Measurements from ENCODE around the gene PADI6. TPM values are rescaled to one million over a fixed set of nuclear protein-coding genes. Genes with fewer than 3 reads are reported as not detected.

Gene PADI6
- total and polyA plus RNA-seq, 9 of the 15 experiments (the other 6 are each of a cell fraction or from before 2014, with no cell fraction given): not detected

GRCh38 chr1:17440074-17440826 lies 68.3 kb downstream of the PADI6 start (continued):
- TF ChIP-seq AFF1 (IDR thresholded peaks at IDR 0.05; ENCODE audit: low read depth in 1 of 2, partially characterized antibody in 2 of 2): no peak
- TF ChIP-seq KDM4B (IDR thresholded peaks at IDR 0.05; ENCODE audit: borderline replicate concordance in 2 of 2, low read depth in 1 of 2): no peak
- TF ChIP-seq ARNT (IDR thresholded peaks at IDR 0.05): 0 out of 4 replicates have a peak, but pooled peaks of 1 of the 2 experiments have one; percentile 19
- no peak for TF ChIP-seq EP300 (IDR thresholded peaks at IDR 0.05; ENCODE audit: low read length)
- no peak for TF ChIP-seq ZC3H11A (IDR thresholded peaks at IDR 0.05; ENCODE audit: low read depth, low read length)
- no peak for TF ChIP-seq ZNF23 (CRISPR knock-in tag; IDR thresholded peaks at IDR 0.05)
- TF ChIP-seq ZNF212 (CRISPR knock-in tag; IDR thresholded peaks at IDR 0.05): no peak
- TF ChIP-seq NR2C2 (CRISPR knock-in tag; IDR thresholded peaks at IDR 0.05): no peak
- no peak for TF ChIP-seq NR2C2 (tag; IDR thresholded peaks at IDR 0.05)
- TF ChIP-seq ZNF354B (CRISPR knock-in tag; IDR thresholded peaks at IDR 0.05): no peak
- peak; percentile 39; the same call in 1 of the 2 replicates for TF ChIP-seq ZFX (CRISPR knock-in tag; IDR thresholded peaks at IDR 0.05)
- peak; percentile 58; the same call in 1 of the 2 replicates for TF ChIP-seq GABPB1 (CRISPR knock-in tag; IDR thresholded peaks at IDR 0.05)
- TF ChIP-seq, protein P1, sequence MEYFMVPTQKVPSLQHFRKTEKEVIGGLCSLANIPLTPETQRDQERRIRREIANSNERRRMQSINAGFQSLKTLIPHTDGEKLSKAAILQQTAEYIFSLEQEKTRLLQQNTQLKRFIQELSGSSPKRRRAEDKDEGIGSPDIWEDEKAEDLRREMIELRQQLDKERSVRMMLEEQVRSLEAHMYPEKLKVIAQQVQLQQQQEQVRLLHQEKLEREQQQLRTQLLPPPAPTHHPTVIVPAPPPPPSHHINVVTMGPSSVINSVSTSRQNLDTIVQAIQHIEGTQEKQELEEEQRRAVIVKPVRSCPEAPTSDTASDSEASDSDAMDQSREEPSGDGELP (CRISPR knock-in tag; IDR thresholded peaks at IDR 0.05; ENCODE audit: borderline replicate concordance): 0 out of 2 replicates have a peak, but pooled peaks have one; percentile 23
- TF ChIP-seq ZNF785 (CRISPR knock-in tag; IDR thresholded peaks at IDR 0.05): no peak
- TF ChIP-seq ZNF232 (CRISPR knock-in tag; IDR thresholded peaks at IDR 0.05): no peak
- no peak for TF ChIP-seq PCBP1 (IDR thresholded peaks at IDR 0.05; ENCODE audit: low read depth, low read length, poor library complexity, severe bottlenecking)
- no peak for TF ChIP-seq ETV1 (tag; conservative IDR thresholded peaks at IDR 0.05; ENCODE audit: low read depth)
- TF ChIP-seq, protein P2, sequence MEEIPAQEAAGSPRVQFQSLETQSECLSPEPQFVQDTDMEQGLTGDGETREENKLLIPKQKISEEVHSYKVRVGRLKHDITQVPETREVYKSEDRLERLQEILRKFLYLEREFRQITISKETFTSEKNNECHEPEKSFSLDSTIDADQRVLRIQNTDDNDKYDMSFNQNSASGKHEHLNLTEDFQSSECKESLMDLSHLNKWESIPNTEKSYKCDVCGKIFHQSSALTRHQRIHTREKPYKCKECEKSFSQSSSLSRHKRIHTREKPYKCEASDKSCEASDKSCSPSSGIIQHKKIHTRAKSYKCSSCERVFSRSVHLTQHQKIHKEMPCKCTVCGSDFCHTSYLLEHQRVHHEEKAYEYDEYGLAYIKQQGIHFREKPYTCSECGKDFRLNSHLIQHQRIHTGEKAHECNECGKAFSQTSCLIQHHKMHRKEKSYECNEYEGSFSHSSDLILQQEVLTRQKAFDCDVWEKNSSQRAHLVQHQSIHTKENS (CRISPR knock-in tag; IDR thresholded peaks at IDR 0.05): 0 out of 2 replicates have a peak, but pooled peaks have one; percentile 50
- TF ChIP-seq ZBTB2 (IDR thresholded peaks at IDR 0.05): 0 out of 2 replicates have a peak, but pooled peaks have one; percentile 14
- TF ChIP-seq ZNF217 (CRISPR knock-in tag; IDR thresholded peaks at IDR 0.05): no peak
- TF ChIP-seq CAMTA2 (CRISPR knock-in tag; conservative IDR thresholded peaks at IDR 0.05): no peak
